Stimulated activated CD4-positive, alpha-beta T cell treated with anti-CD3 and anti-CD28 coated beads, Interleukin-12 subunit alpha, Interleukin-12 subunit beta, amount 100 ng/mL, for 24 hours (primary cell): ENCODE data around the gene CHST2.

Experiments
- DNase-seq, 2 experiments: peaks; one replicate each; pipeline ENCODE4 v3.0.0-alpha.2; 2020; ENCODE audit warnings: low read depth in 2 of 2

The CHST2 gene

DNA sequence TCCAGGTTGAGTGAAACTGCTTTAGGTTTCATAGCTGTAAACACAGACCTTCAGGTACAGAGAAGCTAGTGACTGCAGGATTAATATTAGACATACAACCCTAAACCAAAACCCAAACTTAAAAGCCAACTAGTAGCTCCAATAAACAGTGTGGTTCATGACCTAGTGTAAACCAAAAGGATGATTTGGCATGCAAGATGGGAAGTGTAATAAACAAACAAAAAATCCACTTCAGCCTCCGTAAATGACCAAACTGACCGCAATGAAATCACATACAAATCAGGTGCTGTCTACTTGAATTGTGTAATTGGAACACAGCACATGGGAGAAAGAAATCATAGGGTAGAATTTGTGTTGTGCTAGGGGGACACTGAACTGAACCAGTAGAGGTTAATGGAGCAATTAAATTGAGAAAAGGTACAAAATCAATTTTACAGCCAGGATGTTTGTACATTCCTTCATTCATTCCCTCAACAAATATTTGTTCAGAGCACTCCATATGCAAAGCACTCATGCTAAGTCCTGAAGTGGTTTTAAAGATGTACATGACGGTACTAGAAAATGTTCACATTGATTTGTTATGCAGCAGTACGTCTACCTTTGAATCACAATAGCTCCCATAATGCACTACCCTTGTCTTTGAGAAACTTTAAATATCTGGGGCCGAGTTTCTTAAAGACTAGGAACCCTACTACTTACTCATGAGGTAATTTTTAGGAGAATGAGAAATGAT is 21.4 kb upstream of the CHST2 start:
- no peak for DNase-seq

DNA sequence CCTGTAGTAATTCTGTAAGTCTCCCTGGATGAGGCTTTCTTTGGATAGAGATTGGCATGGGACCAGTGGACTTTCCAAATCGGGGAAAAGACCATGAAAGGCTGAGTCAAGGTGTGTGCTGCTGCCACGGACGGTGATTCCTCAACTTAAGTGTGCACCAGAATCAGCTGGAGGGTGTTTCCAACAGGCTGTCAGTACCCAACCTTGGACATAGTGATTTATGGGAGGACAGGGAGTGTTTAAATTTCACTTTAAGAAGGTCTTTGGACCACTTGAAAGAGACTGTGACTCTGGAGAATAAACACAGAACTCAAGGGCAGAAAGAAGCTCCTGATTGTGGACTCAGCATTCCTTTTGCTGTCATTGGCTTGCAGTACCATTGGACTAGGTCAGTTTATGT is 20.4 kb upstream of the CHST2 start:
- no peak for DNase-seq

DNA sequence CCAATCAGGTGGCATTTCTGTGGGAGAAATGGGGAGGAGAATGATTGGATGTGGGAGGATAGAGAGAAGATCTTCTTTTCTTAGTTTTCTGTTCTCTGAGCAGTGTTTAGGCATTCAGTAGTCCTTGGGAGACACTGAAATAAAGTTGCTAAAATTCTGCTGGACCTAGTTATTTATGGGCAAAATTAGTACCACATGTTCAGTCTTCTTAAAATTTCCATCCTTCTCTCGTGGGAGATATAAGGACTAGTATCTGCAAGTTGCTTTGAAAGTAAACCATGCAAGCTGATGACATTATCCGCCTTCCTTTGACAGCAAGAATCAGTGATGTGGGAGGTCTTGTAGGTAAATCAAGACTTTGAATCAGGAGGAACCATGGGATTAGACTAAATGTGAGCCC is 19.9 kb upstream of the CHST2 start:
- no peak for DNase-seq

DNA sequence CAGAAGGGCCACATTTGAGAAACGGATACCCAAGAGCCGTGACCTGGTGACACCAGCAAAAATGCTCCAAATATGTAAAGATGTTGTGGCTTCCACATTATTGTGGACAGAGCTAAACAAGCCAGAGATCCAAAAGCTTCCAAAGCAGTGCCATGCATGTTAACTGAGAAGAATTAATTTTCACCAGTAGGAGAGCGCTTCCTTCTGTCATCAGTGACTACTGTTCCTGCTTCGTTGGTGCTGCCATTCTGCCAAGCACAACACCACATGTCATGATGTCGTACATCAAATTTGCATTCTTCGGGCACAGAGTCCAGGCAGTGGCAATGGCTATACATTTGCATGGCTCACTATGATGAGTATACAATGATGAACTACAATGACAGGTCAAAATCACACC is 19.1 kb upstream of the CHST2 start:
- no peak for DNase-seq

DNA sequence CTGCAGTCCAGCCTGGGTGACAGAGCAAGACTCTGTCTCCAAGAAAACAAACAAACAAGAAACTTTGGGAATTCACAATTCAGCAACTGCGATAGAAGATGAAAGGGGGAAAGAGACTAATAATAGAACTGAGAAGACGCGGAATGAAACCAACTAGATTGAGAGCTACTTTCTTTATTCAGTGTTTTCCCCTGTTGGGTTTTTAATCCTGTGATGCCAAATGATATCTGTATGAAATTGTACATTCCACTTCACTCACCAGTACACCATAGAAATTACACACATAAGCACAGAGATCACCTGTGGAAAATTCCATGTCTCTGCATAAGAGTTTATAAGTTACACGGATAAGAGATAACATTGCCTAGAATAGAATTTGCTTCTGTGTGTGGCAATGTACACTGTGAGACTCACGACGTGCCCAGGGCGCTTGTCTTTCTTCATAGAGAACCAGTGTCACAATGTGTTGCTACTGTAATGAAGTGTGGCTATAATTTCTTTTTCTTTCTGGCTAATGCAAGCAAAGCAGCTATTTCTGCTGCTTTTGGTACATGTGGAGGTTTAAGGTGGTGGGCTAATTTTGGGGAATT is 17.7 kb upstream of the CHST2 start:
- DNase-seq: no peak

DNA sequence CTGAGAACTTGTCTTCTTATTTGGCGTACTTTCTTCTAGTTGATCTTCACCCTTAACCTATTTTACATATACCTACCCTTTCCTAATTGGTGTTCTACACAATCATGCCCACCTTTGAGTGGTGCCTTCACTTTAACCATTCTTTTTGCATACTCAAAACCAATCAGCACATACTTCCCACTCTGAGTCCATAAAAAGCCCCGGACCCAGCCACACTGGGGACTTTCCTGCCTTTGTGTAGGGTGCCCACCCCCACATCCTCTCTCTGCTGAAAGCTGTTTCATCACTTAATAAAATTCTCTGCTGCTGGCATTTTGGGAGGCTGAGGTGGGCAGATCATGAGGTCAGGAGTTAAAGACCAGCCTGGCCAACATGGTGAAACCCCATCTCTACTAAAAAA is 15.9 kb upstream of the CHST2 start:
- no peak for DNase-seq

DNA sequence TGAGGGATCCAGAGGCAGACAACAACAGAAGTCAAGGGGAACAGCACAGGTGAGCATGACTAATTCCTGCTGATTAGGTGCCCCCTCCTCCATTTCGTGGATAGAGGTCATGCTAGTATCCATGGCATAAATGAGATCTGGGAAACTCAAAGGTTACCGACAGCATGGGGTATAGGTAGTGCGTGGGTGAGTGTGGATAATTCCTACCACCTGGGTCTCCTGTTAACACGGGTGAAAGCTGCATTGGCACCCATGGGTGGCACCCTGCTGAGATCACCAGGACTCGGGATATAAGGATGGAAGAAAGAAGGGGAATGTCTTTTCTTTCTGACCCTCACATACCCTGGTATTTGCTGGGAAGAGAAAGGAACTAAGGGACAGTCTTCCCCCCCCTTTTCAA is 14.4 kb upstream of the CHST2 start:
- no peak for DNase-seq

DNA sequence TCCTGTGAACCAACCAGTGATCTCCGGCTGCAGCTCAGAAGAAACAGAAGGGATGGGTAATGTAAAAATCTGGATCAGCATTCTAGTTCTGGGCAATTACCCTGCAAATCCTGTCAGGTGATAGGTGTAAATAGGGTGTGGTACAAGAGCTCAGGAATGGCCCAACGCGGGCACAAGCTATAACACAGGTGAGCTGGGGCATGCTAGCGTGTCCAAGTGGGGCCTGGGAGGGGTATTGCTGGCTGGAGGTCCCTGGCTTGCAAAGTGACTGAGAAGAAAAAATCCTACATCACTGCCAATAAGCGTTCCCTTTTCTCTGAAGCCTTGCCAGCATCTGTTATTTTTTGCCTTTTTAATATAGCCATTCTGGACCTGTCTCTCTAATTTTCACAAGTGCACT is 9.7 kb upstream of the CHST2 start:
- no peak for DNase-seq

DNA sequence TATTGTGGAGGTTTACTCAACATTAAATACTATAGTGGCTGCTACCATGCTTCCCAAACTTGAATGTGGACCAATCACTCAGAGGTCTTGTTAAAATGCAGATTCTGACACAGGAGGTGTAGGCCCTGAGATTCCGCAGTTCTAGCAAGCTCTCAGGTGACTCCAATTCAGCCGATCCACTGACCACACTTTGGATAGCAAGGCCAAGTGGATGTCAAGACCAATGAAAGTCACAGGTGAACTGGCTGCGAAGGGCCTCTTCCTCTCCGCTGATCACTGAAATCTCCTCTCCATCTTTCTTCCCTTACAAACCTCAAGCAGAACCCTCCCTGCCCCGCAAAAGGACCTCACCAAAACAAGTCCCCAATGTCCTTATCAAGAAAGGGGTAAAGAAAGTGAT is 9.2 kb upstream of the CHST2 start:
- no peak for DNase-seq

DNA sequence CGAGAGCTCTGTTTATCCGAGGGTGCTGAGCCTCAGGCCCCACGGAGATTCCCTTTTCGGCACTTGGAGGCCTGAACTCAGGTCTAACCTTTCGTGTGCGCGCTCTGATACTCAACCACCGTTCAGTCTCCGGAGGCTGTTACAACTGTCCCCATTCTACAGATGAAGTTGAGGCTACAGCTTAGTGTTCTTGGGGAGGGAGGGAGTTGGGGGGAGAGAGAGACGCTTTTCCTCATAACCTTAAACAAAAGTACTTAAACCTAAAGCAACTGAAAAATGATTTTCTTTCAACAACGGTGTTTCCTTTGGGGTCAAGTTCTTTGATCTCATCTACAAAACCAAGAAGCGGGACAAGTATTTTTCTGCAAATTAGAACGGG is 952 bp upstream of the CHST2 start:
- no peak for DNase-seq

DNA sequence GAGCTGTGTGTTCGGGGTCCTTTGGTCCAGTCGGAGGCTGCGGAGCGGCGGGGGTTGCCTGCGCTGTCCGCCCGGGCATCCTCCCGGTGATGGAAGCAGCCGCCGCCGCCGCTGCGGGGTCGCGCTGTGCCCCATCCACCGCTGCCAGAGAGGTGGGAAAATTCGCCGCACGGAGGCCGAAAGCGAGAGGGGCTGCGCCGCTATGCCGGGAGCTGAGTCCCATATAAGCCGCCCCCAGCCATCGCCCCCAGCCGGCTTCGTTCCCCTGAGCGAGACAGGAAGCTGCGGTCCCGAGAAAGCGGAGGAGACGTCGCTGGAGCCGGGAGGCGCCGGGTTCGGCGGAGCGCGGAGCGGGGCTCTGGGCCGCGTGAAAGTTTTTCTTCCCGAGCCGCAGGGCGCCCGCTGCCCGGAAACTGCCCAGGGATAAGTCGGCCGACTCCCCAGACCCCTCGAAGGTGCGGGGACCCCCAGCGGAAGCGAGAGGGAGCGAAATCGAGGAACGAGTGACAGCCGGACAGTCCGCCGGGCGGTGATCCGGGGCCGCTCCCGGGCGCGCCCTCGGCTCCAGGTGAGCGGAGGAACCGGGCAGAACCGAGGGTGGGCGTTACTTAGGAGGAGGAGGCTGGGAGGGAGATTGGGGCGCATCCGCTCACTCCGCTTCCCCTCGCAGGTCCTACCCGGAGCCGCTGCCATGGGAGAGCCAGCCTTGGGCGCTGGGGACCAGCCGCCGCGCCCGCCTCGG is 574 bp downstream of the CHST2 start:
- peak; percentile 13 to 30 for DNase-seq

DNA sequence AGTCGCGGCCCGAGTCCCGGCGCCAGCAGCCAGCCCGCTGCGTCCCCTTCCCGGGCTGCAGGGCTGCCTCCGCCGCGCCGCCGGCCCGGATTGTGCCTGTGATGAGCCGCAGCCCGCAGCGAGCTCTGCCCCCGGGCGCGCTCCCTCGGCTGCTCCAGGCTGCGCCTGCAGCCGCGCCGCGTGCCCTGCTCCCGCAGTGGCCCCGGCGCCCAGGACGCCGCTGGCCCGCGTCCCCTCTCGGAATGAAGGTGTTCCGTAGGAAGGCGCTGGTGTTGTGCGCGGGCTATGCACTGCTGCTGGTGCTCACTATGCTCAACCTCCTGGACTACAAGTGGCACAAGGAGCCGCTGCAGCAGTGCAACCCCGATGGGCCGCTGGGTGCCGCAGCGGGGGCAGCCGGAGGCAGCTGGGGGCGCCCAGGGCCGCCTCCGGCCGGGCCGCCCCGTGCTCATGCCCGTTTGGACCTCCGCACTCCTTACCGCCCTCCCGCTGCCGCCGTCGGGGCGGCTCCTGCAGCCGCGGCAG is 1.2 kb downstream of the CHST2 start:
- peak; percentile 8 to 20 for DNase-seq

DNA sequence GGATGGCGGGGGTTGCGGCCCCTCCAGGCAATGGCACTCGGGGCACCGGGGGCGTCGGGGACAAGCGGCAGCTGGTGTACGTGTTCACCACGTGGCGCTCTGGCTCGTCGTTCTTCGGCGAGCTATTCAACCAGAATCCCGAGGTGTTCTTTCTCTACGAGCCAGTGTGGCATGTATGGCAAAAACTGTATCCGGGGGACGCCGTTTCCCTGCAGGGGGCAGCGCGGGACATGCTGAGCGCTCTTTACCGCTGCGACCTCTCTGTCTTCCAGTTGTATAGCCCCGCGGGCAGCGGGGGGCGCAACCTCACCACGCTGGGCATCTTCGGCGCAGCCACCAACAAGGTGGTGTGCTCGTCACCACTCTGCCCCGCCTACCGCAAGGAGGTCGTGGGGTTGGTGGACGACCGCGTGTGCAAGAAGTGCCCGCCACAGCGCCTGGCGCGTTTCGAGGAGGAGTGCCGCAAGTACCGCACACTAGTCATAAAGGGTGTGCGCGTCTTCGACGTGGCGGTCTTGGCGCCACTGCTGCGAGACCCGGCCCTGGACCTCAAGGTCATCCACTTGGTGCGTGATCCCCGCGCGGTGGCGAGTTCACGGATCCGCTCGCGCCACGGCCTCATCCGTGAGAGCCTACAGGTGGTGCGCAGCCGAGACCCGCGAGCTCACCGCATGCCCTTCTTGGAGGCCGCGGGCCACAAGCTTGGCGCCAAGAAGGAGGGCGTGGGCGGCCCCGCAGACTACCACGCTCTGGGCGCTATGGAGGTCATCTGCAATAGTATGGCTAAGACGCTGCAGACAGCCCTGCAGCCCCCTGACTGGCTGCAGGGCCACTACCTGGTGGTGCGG is 1.9 kb downstream of the CHST2 start:
- DNase-seq: peak; percentile 44 to 63

DNA sequence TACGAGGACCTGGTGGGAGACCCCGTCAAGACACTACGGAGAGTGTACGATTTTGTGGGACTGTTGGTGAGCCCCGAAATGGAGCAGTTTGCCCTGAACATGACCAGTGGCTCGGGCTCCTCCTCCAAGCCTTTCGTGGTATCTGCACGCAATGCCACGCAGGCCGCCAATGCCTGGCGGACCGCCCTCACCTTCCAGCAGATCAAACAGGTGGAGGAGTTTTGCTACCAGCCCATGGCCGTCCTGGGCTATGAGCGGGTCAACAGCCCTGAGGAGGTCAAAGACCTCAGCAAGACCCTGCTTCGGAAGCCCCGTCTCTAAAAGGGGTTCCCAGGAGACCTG is 2.5 kb downstream of the CHST2 start:
- no peak for DNase-seq

DNA sequence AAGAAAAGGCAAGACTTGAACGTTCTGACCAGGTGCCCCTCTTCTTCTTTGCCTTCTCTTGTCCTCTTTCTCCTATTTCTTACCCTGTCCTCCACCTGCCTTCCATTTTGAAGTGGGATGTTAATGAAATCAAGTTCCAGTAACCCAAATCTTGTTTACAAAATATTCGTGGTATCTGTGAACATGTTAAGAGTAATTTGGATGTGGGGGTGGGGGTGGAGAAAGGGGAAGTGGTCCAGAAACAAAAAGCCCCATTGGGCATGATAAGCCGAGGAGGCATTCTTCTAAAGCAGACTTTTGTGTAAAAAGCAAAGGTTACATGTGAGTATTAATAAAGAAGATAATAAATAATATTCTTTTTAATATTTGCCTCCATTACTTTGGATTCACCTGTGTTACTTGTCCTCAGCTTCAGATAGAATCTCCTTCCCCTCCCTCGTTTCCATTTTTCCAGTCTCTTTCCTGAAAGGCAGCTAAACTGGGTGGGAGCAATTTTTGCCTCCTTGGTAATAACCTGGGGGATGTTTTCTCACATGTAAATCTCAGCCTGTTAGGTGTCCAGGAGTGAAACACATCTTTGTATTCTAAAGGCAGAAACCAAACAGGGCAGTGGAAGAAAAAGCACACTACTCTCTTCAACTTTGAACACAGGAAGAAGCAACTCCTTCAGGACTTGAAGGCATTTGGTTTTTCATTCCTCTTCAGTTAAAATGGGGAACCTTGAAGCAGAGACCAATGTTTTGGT is 3.2 kb downstream of the CHST2 start:
- DNase-seq: no peak

DNA sequence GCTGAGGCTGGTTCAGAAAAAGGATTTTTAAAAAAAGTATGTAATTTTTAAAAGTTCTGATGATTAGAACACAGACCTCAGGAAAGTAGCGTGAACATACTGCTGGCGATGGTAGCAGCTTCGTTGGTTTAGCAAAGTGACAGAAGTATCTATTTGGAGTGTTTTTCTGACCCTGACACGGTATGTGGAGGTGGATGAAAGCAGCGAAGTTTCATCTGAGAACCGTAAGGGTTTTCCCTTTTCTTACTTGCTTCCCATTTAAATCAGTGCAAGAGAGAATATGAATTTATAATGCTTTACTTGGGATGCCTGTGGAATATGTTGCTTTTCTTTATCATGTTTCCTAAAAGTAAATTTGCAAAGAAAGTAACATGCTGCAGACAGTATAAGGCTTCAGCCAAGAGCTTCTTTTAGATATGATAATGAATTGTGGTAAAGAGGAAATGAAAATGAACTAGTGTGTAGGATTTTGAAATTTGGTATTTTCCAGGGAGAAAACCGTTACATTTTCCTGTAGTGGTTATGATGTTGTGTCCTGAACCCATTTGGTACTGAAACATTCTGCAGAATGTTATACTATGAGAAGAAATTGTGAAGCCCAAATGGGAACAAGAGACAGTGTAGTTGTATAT is 3.9 kb downstream of the CHST2 start:
- DNase-seq: no peak

DNA sequence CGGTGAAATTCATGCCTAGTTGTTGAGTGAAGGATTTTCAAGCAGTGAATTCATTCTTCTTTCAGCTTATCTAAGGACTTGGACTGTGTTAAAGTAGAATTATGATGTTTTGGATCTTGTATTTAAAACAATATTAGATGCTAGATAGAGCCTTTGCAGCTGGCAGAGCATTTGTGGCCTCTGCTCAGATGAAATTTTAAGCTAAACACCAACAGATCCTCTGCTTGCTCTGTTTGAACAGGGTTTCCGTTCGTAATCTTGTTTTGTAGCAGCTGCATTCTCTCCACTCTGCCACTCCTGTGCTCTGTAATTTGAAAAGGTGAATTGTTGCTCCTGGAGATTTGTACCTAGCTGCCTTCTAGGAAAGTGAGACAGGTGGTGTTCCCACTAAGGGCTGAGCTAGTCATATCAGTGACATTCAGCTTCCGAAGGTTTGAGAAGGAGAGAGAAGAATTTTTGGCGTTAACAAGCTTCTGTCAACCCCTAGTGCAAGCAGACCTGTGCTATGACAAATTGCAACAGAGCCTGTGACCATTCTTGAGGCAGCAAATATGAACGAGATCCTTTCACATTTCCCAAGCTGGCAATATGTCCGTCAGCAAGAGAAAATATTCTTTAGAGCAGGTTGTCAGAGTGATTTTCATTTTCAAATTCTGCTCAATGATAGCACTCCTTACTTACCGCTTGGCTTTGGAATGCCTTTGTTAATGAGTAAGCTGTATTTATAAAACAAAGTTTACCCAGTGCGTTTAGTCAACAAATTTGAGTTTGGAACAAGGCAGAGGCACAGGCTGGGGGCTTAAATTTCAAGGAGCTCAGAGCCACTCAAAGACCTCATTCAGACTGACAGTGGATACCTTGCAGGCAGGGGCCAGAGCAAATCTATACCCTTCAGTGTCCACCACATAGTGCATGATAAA is 5.3 kb downstream of the CHST2 start:
- no peak for DNase-seq

DNA sequence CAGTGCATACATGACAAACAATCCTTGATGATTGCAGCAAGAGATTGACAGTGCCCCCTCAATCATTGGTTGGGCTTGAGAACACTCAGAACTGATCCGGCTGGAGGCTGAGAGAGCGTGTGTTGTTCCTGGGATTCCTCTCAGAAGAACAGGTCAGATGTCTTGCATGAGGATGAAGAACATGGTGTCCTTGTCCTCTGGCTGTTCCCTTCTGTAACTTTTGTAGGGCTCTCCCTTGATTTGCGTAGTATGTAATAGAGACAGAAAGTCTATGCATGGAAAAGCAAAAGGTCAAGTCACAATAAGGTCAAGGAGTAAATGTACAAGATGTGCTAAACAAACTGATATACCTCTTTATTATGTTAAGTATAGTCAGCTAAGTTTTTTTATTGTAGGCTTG is 8.2 kb downstream of the CHST2 start:
- DNase-seq: no peak

DNA sequence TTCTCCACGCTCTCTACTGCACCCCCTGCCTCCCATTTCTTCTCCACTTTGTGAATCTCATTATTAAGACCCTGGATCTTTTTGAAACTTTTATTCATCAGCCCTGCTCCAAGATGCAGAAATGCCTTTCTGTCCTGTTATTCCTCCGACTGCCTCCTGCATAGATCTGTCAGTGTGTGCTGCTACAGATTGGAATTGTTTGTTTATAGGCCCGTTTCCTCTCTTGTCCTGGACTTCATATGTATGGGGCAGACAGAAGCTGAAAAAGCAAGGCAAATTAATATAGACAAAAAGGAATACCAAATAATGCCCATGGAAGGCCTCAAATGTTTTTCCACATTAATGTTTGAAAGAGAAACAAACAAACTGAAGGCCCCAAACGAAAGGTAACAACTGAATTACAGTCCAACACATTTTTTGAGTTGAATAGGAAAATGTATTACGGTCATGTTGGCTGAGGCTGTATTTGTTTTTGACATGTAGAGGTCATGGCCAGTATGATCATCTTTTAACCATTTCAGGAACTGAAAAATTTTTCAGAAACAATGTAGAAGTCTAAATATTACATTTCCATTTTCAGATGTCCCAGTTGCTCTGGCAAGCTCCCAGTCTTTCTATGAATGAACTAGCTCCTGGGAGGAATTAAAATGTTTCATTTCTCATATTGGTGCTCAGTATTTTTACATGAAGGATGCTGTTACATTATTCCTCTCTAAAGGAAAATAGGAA is 8.8 kb downstream of the CHST2 start:
- no peak for DNase-seq
